Measurements from ENCODE around the gene SPECC1. TPM values are rescaled to one million over a fixed set of nuclear protein-coding genes. Genes with fewer than 3 reads are reported as not detected.

The SPECC1 gene
- polyA plus RNA-seq, 1 of the 3 experiments (the other 2 are of a cell fraction): 11.2 TPM

GRCh38 chr17:20026960-20027359, 17.8 kb downstream of the SPECC1 start:
- H4K20me1 ChIP-seq (ENCODE audit: insufficient read depth): no peaks in the 10 kb centered on the region
- no peaks in the 10 kb centered on the region for H3K9me3 ChIP-seq
- CTCF ChIA-PET: interaction anchor here (0.9 kb wide), 1 partner anchor 17 kb away, joined by 3 read pairs; no protein-coding TSS in a partner anchor
- H3K27me3 ChIP-seq (ENCODE audit: insufficient read depth): no peaks in the 10 kb centered on the region
- H3K4me1 ChIP-seq (ENCODE audit: control insufficient read depth in 1 of 2, insufficient read depth in 2 of 2, low read depth in 1 of 2, low read length in 1 of 2): no peaks in the 10 kb centered on the region
- no peak overlapping the region for H2AFZ ChIP-seq (ENCODE audit: low read depth)
- H3F3A ChIP-seq (replicated peaks; ENCODE audit: insufficient read depth): no peaks in the 10 kb centered on the region
- no peaks in the 10 kb centered on the region for H3K79me2 ChIP-seq (ENCODE audit: insufficient read depth)
- no peaks in the 10 kb centered on the region for H3K36me3 ChIP-seq (replicated peaks in 1 of 2; ENCODE audit: control insufficient read depth in 1 of 2, insufficient read depth in 2 of 2, low read length in 1 of 2)
- H3K27ac ChIP-seq (ENCODE audit: low read depth in 2 of 2, low read length in 1 of 2): no peak overlapping the region
- DNase-seq: no peak
- H3K9ac ChIP-seq: no peak overlapping the region
- POLR2A ChIA-PET: no interaction called here
- TF ChIP-seq CHD2 (IDR thresholded peaks at IDR 0.05; ENCODE audit: low read length, partially characterized antibody): no peak
- no peak for TF ChIP-seq TEAD4 (IDR thresholded peaks at IDR 0.05; ENCODE audit: borderline replicate concordance, insufficient read depth)
- no peak for TF ChIP-seq EP300 (IDR thresholded peaks at IDR 0.05; ENCODE audit: borderline replicate concordance in 1 of 2, low read depth in 1 of 2, low read length in 1 of 2)
- no peak overlapping the region for H3K4me3 ChIP-seq (ENCODE audit: low read depth in 2 of 2, low read length in 1 of 2)
- no peak overlapping the region for H3K4me2 ChIP-seq
- H3K9me2 ChIP-seq: no peaks in the 10 kb centered on the region

- Histone ChIP-seq H3K27me3 (ENCODE audit: insufficient read depth) (no peaks in the 10 kb centered on the region), H3K9me2 (no peaks in the 10 kb centered on the region), H3K27ac (ENCODE audit: low read depth in 2 of 2, low read length in 1 of 2) (no peak overlapping the region), H2AFZ (ENCODE audit: low read depth) (no peak overlapping the region), H3K4me1 (ENCODE audit: control insufficient read depth in 1 of 2, insufficient read depth in 2 of 2, low read depth in 1 of 2, low read length in 1 of 2) (no peaks in the 10 kb centered on the region), H3K4me3 (ENCODE audit: low read depth in 2 of 2, low read length in 1 of 2) (no peak overlapping the region), H3K9me3 (no peaks in the 10 kb centered on the region), H3K4me2 (no peak overlapping the region), H3K9ac (no peak overlapping the region), H3K36me3 (replicated peaks in 1 of 2; ENCODE audit: control insufficient read depth in 1 of 2, insufficient read depth in 2 of 2, low read length in 1 of 2) (no peaks in the 10 kb centered on the region), H3F3A (replicated peaks; ENCODE audit: insufficient read depth) (no peaks in the 10 kb centered on the region), H3K79me2 (ENCODE audit: insufficient read depth) (no peaks in the 10 kb centered on the region), H4K20me1 (ENCODE audit: insufficient read depth) (no peaks in the 10 kb centered on the region)
- TF ChIP-seq EP300 (IDR thresholded peaks at IDR 0.05; ENCODE audit: borderline replicate concordance in 1 of 2, low read depth in 1 of 2, low read length in 1 of 2) (no peak), PBX3 (IDR thresholded peaks at IDR 0.05) (no peak), USF2 (IDR thresholded peaks at IDR 0.05; ENCODE audit: borderline replicate concordance, low read depth, low read length) (no peak), RAD21 (IDR thresholded peaks at IDR 0.05; ENCODE audit: low read length) (no peak), GABPA (IDR thresholded peaks at IDR 0.05; ENCODE audit: low read depth) (no peak), POLR2AphosphoS5 (IDR thresholded peaks at IDR 0.05; ENCODE audit: low read depth, low read length) (no peak), SIN3A (IDR thresholded peaks at IDR 0.05; ENCODE audit: borderline replicate concordance, low read depth, low read length) (no peak), RFX5 (IDR thresholded peaks at IDR 0.05; ENCODE audit: low read length) (no peak), USF1 (IDR thresholded peaks at IDR 0.05; ENCODE audit: borderline replicate concordance, low read depth) (no peak), RCOR1 (IDR thresholded peaks at IDR 0.05; ENCODE audit: low read length) (no peak), ELF1 (IDR thresholded peaks at IDR 0.05) (no peak), MXI1 (IDR thresholded peaks at IDR 0.05; ENCODE audit: low read depth, low read length) (no peak), MAX (IDR thresholded peaks at IDR 0.05; ENCODE audit: low read depth) (no peak), NRF1 (IDR thresholded peaks at IDR 0.05; ENCODE audit: low read depth, low read length) (no peak)
- DNase-seq: no peak
- WGBS (ENCODE audit: low lambda C conversion rate): 86% methylated on average over 3 of the region's 3 CpGs
- CTCF ChIA-PET: interaction anchor here (1.6 to 2.3 kb wide), 2 partner anchors 9 to 19 kb away, joined by 3 to 10 read pairs; partner anchors contain the start of gene SPECC1
- POLR2A ChIA-PET: no interaction called here
Observed at GRCh38 chr17:20028443-20028842, 19.3 kb downstream of the SPECC1 start.
